Testis (tissue), 5 donors: ENCODE results near the gene PAGE4. TPM values are rescaled to one million over a fixed set of nuclear protein-coding genes. Genes with fewer than 3 reads are reported as not detected.

Experiments used
- DNase-seq: peaks from one replicate; pipeline ENCODE4 v3.0.0-alpha.2; 2019
- H3K27ac ChIP-seq, 2 donors: fragments of 200-600 bp; sonication (generic); one replicate each; pipeline ENCODE4 v1.5.1; 2019
- H3K27me3 ChIP-seq: fragments of 200-600 bp; sonication (generic); one replicate; pipeline ENCODE4 v1.5.1; 2019
- H3K36me3 ChIP-seq: fragments of 200-600 bp; sonication (generic); one replicate; pipeline ENCODE4 v1.5.1; 2017; ENCODE audit warnings: low read depth; ENCODE audit errors: missing control alignments
- H3K4me1 ChIP-seq: fragments of 200-600 bp; sonication (generic); one replicate; pipeline ENCODE4 v1.5.1; 2019
- H3K4me3 ChIP-seq, 2 donors: fragments of 200-600 bp; sonication (generic); one replicate each; pipeline ENCODE4 v1.5.1; 2017 to 2019
- H3K9me3 ChIP-seq: fragments of 200-600 bp; sonication (generic); one replicate; pipeline ENCODE4 v1.5.1; 2017
- CTCF ChIP-seq, 3 experiments: fragments of 450-650 bp in 2 of 3; fragments of 200-600 bp in 1 of 3; sonication (generic) in 1 of 3; IDR thresholded peaks; one replicate each; pipeline ENCODE4 v1.5.1; 2016 to 2019; ENCODE audit warnings: antibody characterized with exemption in 3 of 3, mild to moderate bottlenecking in 2 of 3, moderate library complexity in 1 of 3
- POLR2A ChIP-seq: fragments of 450-650 bp; IDR thresholded peaks from one replicate; pipeline ENCODE4 v1.6.1; 2017; ENCODE audit warnings: antibody characterized with exemption, mild to moderate bottlenecking, moderate library complexity
- WGBS, 2 donors: methylation state at CpG; one replicate each; pipeline ENCODE4 v1.1.5; 2018; 5-methylcytosine and 5-hydroxymethylcytosine counted together
- intact Hi-C: fragments of 100-400 bp; cut with DNase I; formaldehyde crosslinking; loops from one replicate; pipeline ENCODE4 v1.15.1; 2023; ENCODE audit warnings: low total_unique reads
- long read RNA-seq, 2 donors: transcript quantifications; one replicate each; lab custom pipeline, GENCODE V29; 2026
- polyA plus RNA-seq: library from polyadenylated mRNA; stranded (reverse); fragments of 350-450 nt; fragmentation: Illumina TruSeq; extraction: RNeasy Lipid Tissue Mini Kit (QIAGEN cat#74804); gene quantifications from one replicate; pipeline ENCODE4 v1.2.3, GENCODE V29; 2014; ENCODE audit warnings: low read depth, low replicate concordance; ENCODE audit not compliant: insufficient read depth
- total RNA-seq, 2 donors: library from RNA; depleted of rRNA; stranded (reverse); fragments of >200 nt; gene quantifications; one replicate each; pipeline ENCODE4 v1.2.3, GENCODE V29; 2016

PAGE4 gene
- total RNA-seq (1 to 10 TPM in 1 of 2 donors, under 1 TPM in 1; 0.94 to 1.8 TPM), polyA plus RNA-seq (31.7 TPM)
- long read RNA-seq, donor 1, transcript PAGE4-201 (5 exons, 499 nt), result major isoform, 5 of 29 reads
- long read RNA-seq, donor 1, partial matches to known transcripts, result 22 of 29 reads
- long read RNA-seq, donor 1, other reads (novel, unspliced or antisense), result 0 of 29 reads
- long read RNA-seq, donor 2, partial matches to known transcripts, result 0 of 2 reads
- long read RNA-seq, donor 2, other reads (novel, unspliced or antisense), result 0 of 2 reads

DNA sequence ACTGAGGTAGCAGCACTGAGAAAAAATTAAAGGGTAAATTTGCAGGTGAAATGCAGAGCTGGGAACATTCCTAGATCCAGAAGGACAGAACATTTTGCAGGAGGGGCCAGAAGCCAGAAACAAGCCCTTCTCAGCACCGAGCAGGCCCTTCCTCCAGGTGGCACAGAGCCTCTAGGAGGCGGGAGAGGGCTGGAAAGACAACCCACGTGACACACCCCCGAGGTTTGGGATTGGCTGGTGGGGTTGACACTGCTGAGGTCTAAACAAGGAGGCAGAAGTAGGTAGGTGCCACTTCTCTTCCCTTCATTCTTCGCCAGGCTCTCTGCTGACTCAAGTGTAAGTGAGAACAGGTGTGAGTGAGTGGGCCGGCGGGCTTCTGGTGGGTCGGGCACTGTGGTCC lies at the start of gene PAGE4:
Gene PAGE4, plus strand, starts transcription at position 288 of the 400 bp plus-strand sequence. CDS start 1,126 bp downstream, outside the sequence.
- Histone ChIP-seq H3K4me3 (no peak within 1 kb of the TSS), H3K27ac (no peak within 1 kb of the TSS), H3K36me3 (no peaks in the 10 kb centered on the region), H3K4me1 (no peaks in the 10 kb centered on the region), H3K27me3 (no peaks in the 10 kb centered on the region), H3K9me3 (no peaks in the 10 kb centered on the region)
- WGBS, 2 donors, result 55% methylated on average over 8 of the region's 8 CpGs; no CpG with 5 or more reads in 1 of the 2 donors
- TF ChIP-seq CTCF (IDR thresholded peaks at IDR 0.05) (no peak), POLR2A (no peak)
- intact Hi-C loops, result no loop called here
- DNase-seq, result peak; percentile 14

- Histone ChIP-seq H3K27ac (no peak overlapping the region), H3K27me3 (no peaks in the 10 kb centered on the region), H3K36me3 (no peaks in the 10 kb centered on the region), H3K4me3 (no peak overlapping the region), H3K4me1 (no peaks in the 10 kb centered on the region), H3K9me3 (no peaks in the 10 kb centered on the region)
- TF ChIP-seq CTCF (IDR thresholded peaks at IDR 0.05) (no peak), POLR2A (no peak)
- no peak for DNase-seq
- intact Hi-C loops, result no loop called here
- WGBS, 2 donors, result 100% methylated on average over 1 of the region's 1 CpG; no CpG with 5 or more reads in 1 of the 2 donors
Measured at GRCh38 chrX:49784747-49785280, 44.3 kb upstream of the PAGE4 start.

- H3K36me3 ChIP-seq, result no peaks in the 10 kb centered on the region
- no peaks in the 10 kb centered on the region for H3K9me3 ChIP-seq
- no peak for DNase-seq
- TF ChIP-seq CTCF (IDR thresholded peaks at IDR 0.05), result no peak
- no peak for TF ChIP-seq POLR2A
- intact Hi-C loops, result no loop called here
- WGBS, 2 donors, result 50 to 75% methylated on average over 1 of the region's 1 CpG
- H3K27me3 ChIP-seq, result no peaks in the 10 kb centered on the region
- no peak overlapping the region for H3K27ac ChIP-seq
- H3K4me3 ChIP-seq, result no peak overlapping the region
- H3K4me1 ChIP-seq, result no peaks in the 10 kb centered on the region
Measured at GRCh38 chrX:49792376-49792775, 36.7 kb upstream of the PAGE4 start.

GRCh38 chrX:49793686-49794085 lies 35.4 kb upstream of the PAGE4 start:
- no peak overlapping the region for H3K4me3 ChIP-seq
- H3K9me3 ChIP-seq, result no peaks in the 10 kb centered on the region
- no peaks in the 10 kb centered on the region for H3K4me1 ChIP-seq
- H3K36me3 ChIP-seq, result no peaks in the 10 kb centered on the region
- no peak overlapping the region for H3K27ac ChIP-seq
- no peak for TF ChIP-seq CTCF (IDR thresholded peaks at IDR 0.05)
- TF ChIP-seq POLR2A, result no peak
- no peak for DNase-seq
- intact Hi-C loops, result no loop called here
- H3K27me3 ChIP-seq, result no peaks in the 10 kb centered on the region

GRCh38 chrX:49799828-49800227 lies 29.3 kb upstream of the PAGE4 start:
- intact Hi-C loops, result no loop called here
- TF ChIP-seq POLR2A (no peak), CTCF (IDR thresholded peaks at IDR 0.05) (no peak)
- DNase-seq, result no peak
- H3K4me3 ChIP-seq, result no peak overlapping the region
- no peak overlapping the region for H3K27ac ChIP-seq
- H3K27me3 ChIP-seq, result no peaks in the 10 kb centered on the region
- WGBS, 2 donors, result 88 to 100% methylated on average over 1 of the region's 1 CpG
- H3K9me3 ChIP-seq, result no peaks in the 10 kb centered on the region
- no peaks in the 10 kb centered on the region for H3K36me3 ChIP-seq
- H3K4me1 ChIP-seq, result no peaks in the 10 kb centered on the region
